ENCODE data around the gene TRAF4. TPM values are rescaled to one million over a fixed set of nuclear protein-coding genes. Genes with fewer than 3 reads are reported as not detected.
"Not testable (repeated sequence)": the region's sequence is repeated elsewhere in the genome, so short reads cannot be mapped to it uniquely, and the experiment has no call there.

The TRAF4 gene
- total RNA-seq, 1 experiment from 2014 or later, result 127 TPM

DNA sequence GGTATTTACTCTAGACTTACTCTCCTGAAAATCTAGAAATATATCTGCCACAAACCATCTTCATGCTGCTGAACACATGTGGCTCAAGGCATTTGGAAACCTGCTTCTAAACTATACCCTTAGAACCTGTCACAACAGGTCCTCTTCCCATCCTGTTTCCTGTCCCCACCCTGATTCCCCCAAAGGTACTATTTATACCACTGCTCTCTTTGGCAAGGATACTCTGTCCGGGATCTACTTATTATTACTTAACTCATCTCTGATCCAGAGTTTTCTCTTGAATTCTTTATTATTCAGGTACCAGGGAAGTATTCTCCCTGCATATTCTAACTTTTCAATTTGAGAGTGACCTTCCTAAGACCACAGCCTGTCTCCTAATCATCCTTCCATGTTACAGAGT is 33.4 kb downstream of the TRAF4 start:
- H3K79me2 ChIP-seq (ENCODE audit: insufficient read depth, low read length), result peaks cover 56% of the 10 kb centered on the region
- ChIA-PET POLR2A (interaction anchor here (0.7 kb wide), 1 partner anchor 27 kb away, joined by 4 read pairs; no protein-coding TSS in a partner anchor), RAD21 (ENCODE audit: low non-redundant PET in 1 of 2, low total read pairs in 2 of 2, uncharacterized antibody in 2 of 2, unreplicated experiment in 2 of 2) (no interaction called here), CTCF (no interaction called here)
- H3K9me3 ChIP-seq (ENCODE audit: control insufficient read depth in 1 of 2, insufficient read depth in 1 of 2, low read depth in 1 of 2, low read length in 2 of 2), result no peaks in the 10 kb centered on the region
- no peaks in the 10 kb centered on the region for H3K9me2 ChIP-seq (ENCODE audit: insufficient read depth)
- no peak for ATAC-seq
- H3K4me1 ChIP-seq (ENCODE audit: control insufficient read depth in 1 of 2, insufficient read depth in 2 of 2, low read length in 2 of 2), result no peaks in the 10 kb centered on the region
- H3K4me2 ChIP-seq (ENCODE audit: low read length), result no peak overlapping the region
- no peak overlapping the region for H3K9ac ChIP-seq (ENCODE audit: low read length)
- H3K27me3 ChIP-seq (ENCODE audit: insufficient read depth, low read length), result no peaks in the 10 kb centered on the region
- intact Hi-C loops (cut with micrococcal nuclease), result no loop called here
- no peak overlapping the region for H3K4me3 ChIP-seq (replicated peaks in 1 of 2; ENCODE audit: low read depth in 1 of 2, low read length in 2 of 2)
- H3K27ac ChIP-seq (ENCODE audit: low read depth, low read length), result no peak overlapping the region
- no peaks in the 10 kb centered on the region for H3K36me3 ChIP-seq (ENCODE audit: control insufficient read depth in 1 of 2, insufficient read depth in 2 of 2, low read length in 2 of 2)
- TF ChIP-seq CBX3 (IDR thresholded peaks at IDR 0.05; ENCODE audit: low read depth), result no peak
- TF ChIP-seq, protein P1, sequence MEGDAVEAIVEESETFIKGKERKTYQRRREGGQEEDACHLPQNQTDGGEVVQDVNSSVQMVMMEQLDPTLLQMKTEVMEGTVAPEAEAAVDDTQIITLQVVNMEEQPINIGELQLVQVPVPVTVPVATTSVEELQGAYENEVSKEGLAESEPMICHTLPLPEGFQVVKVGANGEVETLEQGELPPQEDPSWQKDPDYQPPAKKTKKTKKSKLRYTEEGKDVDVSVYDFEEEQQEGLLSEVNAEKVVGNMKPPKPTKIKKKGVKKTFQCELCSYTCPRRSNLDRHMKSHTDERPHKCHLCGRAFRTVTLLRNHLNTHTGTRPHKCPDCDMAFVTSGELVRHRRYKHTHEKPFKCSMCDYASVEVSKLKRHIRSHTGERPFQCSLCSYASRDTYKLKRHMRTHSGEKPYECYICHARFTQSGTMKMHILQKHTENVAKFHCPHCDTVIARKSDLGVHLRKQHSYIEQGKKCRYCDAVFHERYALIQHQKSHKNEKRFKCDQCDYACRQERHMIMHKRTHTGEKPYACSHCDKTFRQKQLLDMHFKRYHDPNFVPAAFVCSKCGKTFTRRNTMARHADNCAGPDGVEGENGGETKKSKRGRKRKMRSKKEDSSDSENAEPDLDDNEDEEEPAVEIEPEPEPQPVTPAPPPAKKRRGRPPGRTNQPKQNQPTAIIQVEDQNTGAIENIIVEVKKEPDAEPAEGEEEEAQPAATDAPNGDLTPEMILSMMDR (IDR thresholded peaks at IDR 0.05 in 2 of 3, conservative IDR thresholded peaks at IDR 0.05 in 1 of 3; ENCODE audit: borderline replicate concordance in 1 of 3, insufficient read depth in 1 of 3, low read depth in 2 of 3, low read length in 2 of 3), result no peak
- no peak for TF ChIP-seq TCF7L2 (IDR thresholded peaks at IDR 0.05; ENCODE audit: borderline replicate concordance, extremely low read depth, insufficient read depth, insufficient read length)
- no peak for TF ChIP-seq ZNF274 (IDR thresholded peaks at IDR 0.05; ENCODE audit: low read depth, low read length)
- TF ChIP-seq, protein P2, sequence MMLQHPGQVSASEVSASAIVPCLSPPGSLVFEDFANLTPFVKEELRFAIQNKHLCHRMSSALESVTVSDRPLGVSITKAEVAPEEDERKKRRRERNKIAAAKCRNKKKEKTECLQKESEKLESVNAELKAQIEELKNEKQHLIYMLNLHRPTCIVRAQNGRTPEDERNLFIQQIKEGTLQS (IDR thresholded peaks at IDR 0.05), result no peak
- no peaks in the 10 kb centered on the region; the same call in 1 of the 2 replicates for H4K20me1 ChIP-seq (ENCODE audit: insufficient read depth)
- no peak for DNase-seq (ENCODE audit: low read depth, low spot score)
- no peak overlapping the region for H2AFZ ChIP-seq (ENCODE audit: low read depth, low read length, poor library complexity, severe bottlenecking)
- no TSS peak for BruUV-seq (replicated peaks)

DNA sequence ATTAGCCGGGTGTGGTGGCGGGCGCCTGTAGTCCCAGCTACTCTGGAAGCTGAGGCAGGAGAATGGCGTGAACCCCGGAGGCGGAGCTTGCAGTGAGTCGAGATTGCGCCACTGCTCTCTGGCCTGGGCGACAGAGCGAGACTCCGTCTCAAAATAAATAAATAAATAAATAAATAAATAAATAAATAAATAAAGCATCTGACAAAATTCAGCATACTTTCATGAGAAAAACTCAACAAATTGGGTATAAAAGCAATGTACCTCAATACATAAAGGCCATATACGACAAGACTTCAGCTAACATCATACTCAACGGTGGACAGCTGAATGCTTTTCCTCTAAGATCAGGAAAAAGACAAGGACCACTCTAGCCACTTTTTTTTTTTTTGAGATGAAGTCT is 35.8 kb downstream of the TRAF4 start:
- H3K27ac ChIP-seq (ENCODE audit: low read depth, low read length); H3K4me1 ChIP-seq (ENCODE audit: control insufficient read depth in 1 of 2, insufficient read depth in 2 of 2, low read length in 2 of 2); H3K9me2 ChIP-seq (ENCODE audit: insufficient read depth); intact Hi-C loops (cut with micrococcal nuclease); H3K4me3 ChIP-seq (replicated peaks in 1 of 2; ENCODE audit: low read depth in 1 of 2, low read length in 2 of 2); H3K9ac ChIP-seq (ENCODE audit: low read length); H4K20me1 ChIP-seq (ENCODE audit: insufficient read depth); H3K9me3 ChIP-seq (ENCODE audit: control insufficient read depth in 1 of 2, insufficient read depth in 1 of 2, low read depth in 1 of 2, low read length in 2 of 2); H3K36me3 ChIP-seq (ENCODE audit: control insufficient read depth in 1 of 2, insufficient read depth in 2 of 2, low read length in 2 of 2); H3K4me2 ChIP-seq (ENCODE audit: low read length); POLR2A ChIA-PET; H2AFZ ChIP-seq (ENCODE audit: low read depth, low read length, poor library complexity, severe bottlenecking); RAD21 ChIA-PET (ENCODE audit: low non-redundant PET in 1 of 2, low total read pairs in 2 of 2, uncharacterized antibody in 2 of 2, unreplicated experiment in 2 of 2); CTCF ChIA-PET; DNase-seq (ENCODE audit: low read depth, low spot score); BruUV-seq (replicated peaks); H3K27me3 ChIP-seq (ENCODE audit: insufficient read depth, low read length); ATAC-seq: not testable (repeated sequence)
- H3K79me2 ChIP-seq (ENCODE audit: insufficient read depth, low read length), result peaks cover 56% of the 10 kb centered on the region

All from HCT116 (cell line).